GM12801 (cell line): ENCODE data around the gene DAZAP2.

Experiments used
- CTCF ChIP-seq: IDR thresholded peaks from one replicate; pipeline ENCODE4 v1.5.1; 2011; ENCODE audit warnings: control low read depth; ENCODE audit not compliant: insufficient read length; ENCODE audit errors: extremely low read depth

DAZAP2 gene

GRCh38 chr12:51281202-51281924, 42.7 kb downstream of the DAZAP2 start:
- no peak for TF ChIP-seq CTCF

GRCh38 chr12:51285843-51286242, 47.2 kb downstream of the DAZAP2 start:
- TF ChIP-seq CTCF = no peak
